Measurements from ENCODE around the gene NDRG2.
"Not testable (repeated sequence)": the region's sequence is repeated elsewhere in the genome, so short reads cannot be mapped to it uniquely, and the experiment has no call there.

NDRG2 gene

GRCh38 chr14:21055432-21056117 is 30.7 kb upstream of the NDRG2 start:
- no peak for DNase-seq (ENCODE audit: low read depth)

GRCh38 chr14:21054768-21055145 is 29.9 kb upstream of the NDRG2 start:
- no peak for DNase-seq (ENCODE audit: low read depth)

- DNase-seq (ENCODE audit: low read depth) = no peak
Observed at GRCh38 chr14:21054123-21054767, 29.4 kb upstream of the NDRG2 start.

- no peak for DNase-seq (ENCODE audit: low read depth)
Observed at GRCh38 chr14:21053184-21054122, 28.6 kb upstream of the NDRG2 start.

- DNase-seq (ENCODE audit: low read depth) = no peak
Observed at GRCh38 chr14:21050597-21050996, 25.7 kb upstream of the NDRG2 start.

- DNase-seq (ENCODE audit: low read depth) = no peak
Observed at GRCh38 chr14:21049271-21049673, 24.4 kb upstream of the NDRG2 start.

GRCh38 chr14:21048638-21049037 is 23.8 kb upstream of the NDRG2 start:
- DNase-seq (ENCODE audit: low read depth) = no peak

GRCh38 chr14:21047378-21047781 is 22.5 kb upstream of the NDRG2 start:
- no peak for DNase-seq (ENCODE audit: low read depth)

GRCh38 chr14:21043974-21044618 is 19.2 kb upstream of the NDRG2 start:
- no peak for DNase-seq (ENCODE audit: low read depth)

GRCh38 chr14:21043387-21043973 is 18.6 kb upstream of the NDRG2 start:
- DNase-seq (ENCODE audit: low read depth) = no peak

GRCh38 chr14:21042918-21043317 is 18.1 kb upstream of the NDRG2 start:
- DNase-seq (ENCODE audit: low read depth) = no peak

- DNase-seq (ENCODE audit: low read depth) = no peak
Observed at GRCh38 chr14:21041676-21042433, 17.0 kb upstream of the NDRG2 start, which contains the start of gene RNASE7. Gene RNASE7, plus strand, starts transcription at chr14:21042362. Its CDS starts 631 bp downstream, at chr14:21042993.

GRCh38 chr14:21040941-21041340 is 16.1 kb upstream of the NDRG2 start:
- DNase-seq (ENCODE audit: low read depth) = not testable (repeated sequence)

GRCh38 chr14:21040370-21040925 is 15.6 kb upstream of the NDRG2 start:
- no peak for DNase-seq (ENCODE audit: low read depth)

- no peak for DNase-seq (ENCODE audit: low read depth)
Observed at GRCh38 chr14:21039585-21040369, 14.9 kb upstream of the NDRG2 start.

- DNase-seq (ENCODE audit: low read depth) = no peak
Observed at GRCh38 chr14:21038441-21039422, 13.9 kb upstream of the NDRG2 start.

GRCh38 chr14:21037156-21037555 is 12.3 kb upstream of the NDRG2 start:
- DNase-seq (ENCODE audit: low read depth) = no peak

GRCh38 chr14:21036751-21037150 is 11.9 kb upstream of the NDRG2 start:
- DNase-seq (ENCODE audit: low read depth) = no peak

GRCh38 chr14:21034707-21035106 is 9.8 kb upstream of the NDRG2 start, which contains the start of gene RNASE13:
Gene RNASE13, minus strand, starts transcription at chr14:21034807. Its CDS starts 519 bp downstream, at chr14:21034288.
- DNase-seq (ENCODE audit: low read depth) = no peak
